Neural progenitor cell (in vitro differentiated cells): Measurements from ENCODE around the gene CACNA2D4. TPM values are rescaled to one million over a fixed set of nuclear protein-coding genes. Genes with fewer than 3 reads are reported as not detected.

Experiments
- DNase-seq: peaks from one replicate; pipeline ENCODE4 v3.0.0-alpha.2; 2016; ENCODE audit warnings: low spot score
- H2AFZ ChIP-seq: fragments of 200-600 bp; sonication (generic); replicated peaks from 2 replicates; pipeline ENCODE4 v1.6.1; 2016; ENCODE audit warnings: antibody characterized with exemption
- H3F3A ChIP-seq: fragments of 200-600 bp; sonication (generic); 2 replicates; pipeline ENCODE4 v1.6.1; 2016; ENCODE audit warnings: antibody characterized with exemption, low read depth
- H3K27ac ChIP-seq: fragments of 200-600 bp; sonication (generic); 2 replicates; pipeline ENCODE4 v1.5.1; 2016; ENCODE audit warnings: mild to moderate bottlenecking
- H3K27me3 ChIP-seq: fragments of 200-600 bp; sonication (generic); 2 replicates; pipeline ENCODE4 v1.6.1; 2016; ENCODE audit warnings: mild to moderate bottlenecking, moderate library complexity
- H3K36me3 ChIP-seq: fragments of 200-600 bp; sonication (generic); 2 replicates; pipeline ENCODE4 v1.5.1; 2016
- H3K4me1 ChIP-seq: fragments of 200-600 bp; sonication (generic); 2 replicates; pipeline ENCODE4 v1.6.1; 2016; ENCODE audit warnings: mixed run types
- H3K4me2 ChIP-seq: fragments of 200-600 bp; sonication (generic); 2 replicates; pipeline ENCODE4 v1.6.1; 2016
- H3K4me3 ChIP-seq: fragments of 200-600 bp; sonication (generic); 2 replicates; pipeline ENCODE4 v1.5.1; 2016
- H3K79me2 ChIP-seq: fragments of 200-600 bp; sonication (generic); 2 replicates; pipeline ENCODE4 v1.6.1; 2016; ENCODE audit warnings: low read depth
- H3K9ac ChIP-seq: fragments of 200-600 bp; sonication (generic); 2 replicates; pipeline ENCODE4 v1.6.1; 2016
- H3K9me3 ChIP-seq: fragments of 200-600 bp; sonication (generic); 2 replicates; pipeline ENCODE4 v1.5.1; 2016; ENCODE audit warnings: low read depth
- H4K20me1 ChIP-seq: fragments of 200-600 bp; sonication (generic); 2 replicates; pipeline ENCODE4 v1.6.1; 2016; ENCODE audit warnings: low read depth
- H3K27ac Mint-ChIP-seq: 3 replicates; pipeline ENCODE4 v1.8.0; 2021; ENCODE audit warnings: mixed read lengths
- H3K27me3 Mint-ChIP-seq: 2 replicates; pipeline ENCODE4 v1.8.0; 2022; ENCODE audit warnings: low read depth, mild to moderate bottlenecking, inconsistent platforms, moderate library complexity, mixed read lengths; ENCODE audit not compliant: insufficient read depth
- H3K36me3 Mint-ChIP-seq: 3 replicates; pipeline ENCODE4 v1.8.0; 2021; ENCODE audit warnings: mixed read lengths
- H3K4me1 Mint-ChIP-seq: 3 replicates; pipeline ENCODE4 v1.8.0; 2021; ENCODE audit warnings: mixed read lengths
- H3K4me3 Mint-ChIP-seq: 3 replicates; pipeline ENCODE4 v1.8.0; 2021; ENCODE audit warnings: mild to moderate bottlenecking, moderate library complexity, mixed read lengths
- H3K9me3 Mint-ChIP-seq: 3 replicates; pipeline ENCODE4 v1.8.0; 2020; ENCODE audit warnings: mixed read lengths
- CTCF ChIP-seq: fragments of 200-600 bp; sonication (generic); IDR thresholded peaks from 2 replicates; pipeline ENCODE4 v1.5.1; 2017; ENCODE audit warnings: antibody characterized with exemption, mild to moderate bottlenecking
- EZH2 ChIP-seq: fragments of 200-600 bp; sonication (generic); IDR thresholded peaks from 2 replicates; pipeline ENCODE4 v1.6.1; 2017; ENCODE audit warnings: antibody characterized with exemption, mild to moderate bottlenecking, moderate library complexity
- EZH2phosphoT487 ChIP-seq: fragments of 200-600 bp; sonication (generic); IDR thresholded peaks from 2 replicates; pipeline ENCODE4 v1.6.1; 2017; ENCODE audit warnings: antibody characterized with exemption
- total RNA-seq: library from RNA; depleted of rRNA; stranded (reverse); fragments of >200 nt; gene quantifications from 2 replicates; pipeline ENCODE4 v1.2.3, GENCODE V29; 2015; ENCODE audit warnings: low replicate concordance

The CACNA2D4 gene
- total RNA-seq, 1 donor from 2014 or later, result 3.0 TPM

GRCh38 chr12:1832801-1833595 lies 85.5 kb downstream of the CACNA2D4 start:
- Histone ChIP-seq H3K36me3 (no peaks in the 10 kb centered on the region), H3K9ac (no peak overlapping the region), H4K20me1 (peaks cover 27% of the 10 kb centered on the region), H3F3A (no peaks in the 10 kb centered on the region), H3K9me3 (no peaks in the 10 kb centered on the region), H3K4me2 (no peak overlapping the region), H3K27ac (no peak overlapping the region), H3K27me3 (peaks cover 21% of the 10 kb centered on the region), H3K4me1 (peaks cover 6% of the 10 kb centered on the region), H3K79me2 (no peaks in the 10 kb centered on the region), H3K4me3 (no peak overlapping the region), H2AFZ (no peak overlapping the region)
- Mint-ChIP-seq H3K4me3 (peak overlapping the region; percentile 49), H3K4me1 (peaks cover 37% of the 10 kb centered on the region), H3K9me3 (no peaks in the 10 kb centered on the region), H3K36me3 (no peaks in the 10 kb centered on the region), H3K27me3 (peaks cover 26% of the 10 kb centered on the region), H3K27ac (peak overlapping the region; percentile 23)
- peak; percentile 22 for TF ChIP-seq CTCF
- TF ChIP-seq EZH2phosphoT487, result no peak
- no peak for TF ChIP-seq EZH2
- DNase-seq, result peak; percentile 34

GRCh38 chr12:1830981-1831963 lies 87.2 kb downstream of the CACNA2D4 start:
- Histone ChIP-seq H4K20me1 (peaks cover 27% of the 10 kb centered on the region), H3K4me2 (no peak overlapping the region), H2AFZ (no peak overlapping the region), H3K27me3 (peaks cover 21% of the 10 kb centered on the region), H3K4me1 (peaks cover 5% of the 10 kb centered on the region), H3K4me3 (no peak overlapping the region), H3K36me3 (no peaks in the 10 kb centered on the region), H3F3A (no peaks in the 10 kb centered on the region), H3K9ac (no peak overlapping the region), H3K27ac (no peak overlapping the region), H3K79me2 (no peaks in the 10 kb centered on the region), H3K9me3 (no peaks in the 10 kb centered on the region)
- DNase-seq, result peak; percentile 95
- no peaks in the 10 kb centered on the region for H3K36me3 Mint-ChIP-seq
- TF ChIP-seq EZH2 (peak; percentile 34), EZH2phosphoT487 (no peak), CTCF (no peak)
- no peak overlapping the region for H3K4me3 Mint-ChIP-seq
- no peak overlapping the region for H3K27ac Mint-ChIP-seq
- H3K4me1 Mint-ChIP-seq, result peaks cover 23% of the 10 kb centered on the region
- no peaks in the 10 kb centered on the region for H3K9me3 Mint-ChIP-seq
- H3K27me3 Mint-ChIP-seq, result peaks cover 26% of the 10 kb centered on the region

- H2AFZ ChIP-seq, result no peak overlapping the region
- Mint-ChIP-seq H3K9me3 (no peaks in the 10 kb centered on the region), H3K36me3 (no peaks in the 10 kb centered on the region), H3K27me3 (peaks cover 27% of the 10 kb centered on the region), H3K4me3 (no peak overlapping the region), H3K27ac (no peak overlapping the region), H3K4me1 (peaks cover 25% of the 10 kb centered on the region)
- H4K20me1 ChIP-seq, result peaks cover 27% of the 10 kb centered on the region
- H3K27me3 ChIP-seq, result peaks cover 21% of the 10 kb centered on the region
- no peaks in the 10 kb centered on the region for H3F3A ChIP-seq
- no peak for DNase-seq
- no peaks in the 10 kb centered on the region for H3K9me3 ChIP-seq
- H3K4me3 ChIP-seq, result no peak overlapping the region
- no peak for TF ChIP-seq CTCF
- TF ChIP-seq EZH2phosphoT487, result no peak
- TF ChIP-seq EZH2, result no peak
- H3K9ac ChIP-seq, result no peak overlapping the region
- H3K4me1 ChIP-seq, result peaks cover 5% of the 10 kb centered on the region
- H3K36me3 ChIP-seq, result no peaks in the 10 kb centered on the region
- H3K4me2 ChIP-seq, result no peak overlapping the region
- H3K79me2 ChIP-seq, result no peaks in the 10 kb centered on the region
- no peak overlapping the region for H3K27ac ChIP-seq
Measured at GRCh38 chr12:1830401-1830845, 88.0 kb downstream of the CACNA2D4 start.
